Measurements from ENCODE around the gene TRAPPC6A.

- TF ChIP-seq CTCF (IDR thresholded peaks at IDR 0.05; ENCODE audit: low read depth, low read length, poor library complexity, severe bottlenecking): no peak
- no peak for TF ChIP-seq EZH2phosphoT487 (IDR thresholded peaks at IDR 0.05; ENCODE audit: borderline replicate concordance, low read length)
Measured at GRCh38 chr19:45156011-45156630, 21.9 kb downstream of the TRAPPC6A start.
